ENCODE measurements around the gene NR1I2. TPM values are rescaled to one million over a fixed set of nuclear protein-coding genes. Genes with fewer than 3 reads are reported as not detected.

The NR1I2 gene
- polyA plus RNA-seq, 3 donors = 0.07 TPM; not detected in 2

DNA sequence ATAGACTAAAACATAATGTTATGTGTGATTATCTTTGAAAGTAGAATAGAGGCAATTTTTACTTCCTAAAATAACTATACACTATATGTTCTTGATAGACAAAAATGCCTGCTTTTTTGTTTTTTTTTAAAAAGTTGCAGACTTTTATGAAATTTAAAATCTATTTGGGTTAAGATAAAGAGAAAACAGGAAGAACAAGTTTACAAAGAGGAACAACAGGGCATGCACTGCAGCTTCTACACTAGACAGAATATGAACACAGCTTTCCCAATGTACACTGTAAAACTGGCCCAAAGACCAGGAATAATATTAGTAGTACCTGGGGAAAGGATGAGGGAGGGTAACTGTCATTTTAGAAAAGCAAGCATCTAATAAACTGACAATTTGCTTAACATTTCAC is 53.7 kb downstream of the NR1I2 start:
- Histone ChIP-seq H3K27me3 (ENCODE audit: control insufficient read depth in 2 of 2, insufficient read depth in 2 of 2, low read length in 2 of 2) (no peaks in the 10 kb centered on the region), H3K27ac (ENCODE audit: low read depth in 1 of 2, low read length in 2 of 2) (peak overlapping the region in 1 of 2 donors; percentile 30), H3K79me2 (ENCODE audit: insufficient read depth, low read length) (no peaks in the 10 kb centered on the region), H3K4me1 (ENCODE audit: control insufficient read depth in 1 of 2, insufficient read depth in 2 of 2, low read length in 2 of 2) (no peaks in the 10 kb centered on the region), H2AFZ (ENCODE audit: insufficient read depth, low read depth, low read length, poor library complexity, severe bottlenecking) (no peak overlapping the region), H3K9ac (ENCODE audit: insufficient read depth, low read length, poor library complexity, severe bottlenecking) (no peak overlapping the region), H3K9me3 (replicated peaks in 1 of 2; ENCODE audit: control insufficient read depth in 1 of 2, insufficient read depth in 1 of 2, low read length in 2 of 2) (no peaks in the 10 kb centered on the region), H3K4me3 (replicated peaks in 1 of 3; ENCODE audit: low read depth in 2 of 3, low read length in 3 of 3) (no peak overlapping the region), H3K36me3 (replicated peaks in 1 of 2; ENCODE audit: control insufficient read depth in 1 of 2, insufficient read depth in 2 of 2, low read length in 2 of 2) (peaks cover 10 to 30% of the 10 kb centered on the region in 2 donors), H3K4me2 (replicated peaks; ENCODE audit: extremely low read depth, low read length, poor library complexity, severe bottlenecking) (no peak overlapping the region), H4K20me1 (ENCODE audit: insufficient read depth, low read length) (peaks cover 28% of the 10 kb centered on the region)
- Mint-ChIP-seq H3K27me3 (ENCODE audit: low read depth in 3 of 3) (peaks cover 0 to 1% (median 0%) of the 10 kb centered on the region in 3 donors), H3K36me3 (peaks cover 28 to 30% of the 10 kb centered on the region in 2 donors), H3K4me3 (no peak overlapping the region), H3K27ac (peak overlapping the region in 1 of 7 donors; percentile 42), H3K4me1 (peaks cover 14% of the 10 kb centered on the region), H3K9me3 (no peaks in the 10 kb centered on the region)
- DNase-seq = no peak
- TF ChIP-seq, protein P1, sequence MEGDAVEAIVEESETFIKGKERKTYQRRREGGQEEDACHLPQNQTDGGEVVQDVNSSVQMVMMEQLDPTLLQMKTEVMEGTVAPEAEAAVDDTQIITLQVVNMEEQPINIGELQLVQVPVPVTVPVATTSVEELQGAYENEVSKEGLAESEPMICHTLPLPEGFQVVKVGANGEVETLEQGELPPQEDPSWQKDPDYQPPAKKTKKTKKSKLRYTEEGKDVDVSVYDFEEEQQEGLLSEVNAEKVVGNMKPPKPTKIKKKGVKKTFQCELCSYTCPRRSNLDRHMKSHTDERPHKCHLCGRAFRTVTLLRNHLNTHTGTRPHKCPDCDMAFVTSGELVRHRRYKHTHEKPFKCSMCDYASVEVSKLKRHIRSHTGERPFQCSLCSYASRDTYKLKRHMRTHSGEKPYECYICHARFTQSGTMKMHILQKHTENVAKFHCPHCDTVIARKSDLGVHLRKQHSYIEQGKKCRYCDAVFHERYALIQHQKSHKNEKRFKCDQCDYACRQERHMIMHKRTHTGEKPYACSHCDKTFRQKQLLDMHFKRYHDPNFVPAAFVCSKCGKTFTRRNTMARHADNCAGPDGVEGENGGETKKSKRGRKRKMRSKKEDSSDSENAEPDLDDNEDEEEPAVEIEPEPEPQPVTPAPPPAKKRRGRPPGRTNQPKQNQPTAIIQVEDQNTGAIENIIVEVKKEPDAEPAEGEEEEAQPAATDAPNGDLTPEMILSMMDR (IDR thresholded peaks at IDR 0.05) = no peak
- intact Hi-C loops (cut with micrococcal nuclease) = no loop called here

DNA sequence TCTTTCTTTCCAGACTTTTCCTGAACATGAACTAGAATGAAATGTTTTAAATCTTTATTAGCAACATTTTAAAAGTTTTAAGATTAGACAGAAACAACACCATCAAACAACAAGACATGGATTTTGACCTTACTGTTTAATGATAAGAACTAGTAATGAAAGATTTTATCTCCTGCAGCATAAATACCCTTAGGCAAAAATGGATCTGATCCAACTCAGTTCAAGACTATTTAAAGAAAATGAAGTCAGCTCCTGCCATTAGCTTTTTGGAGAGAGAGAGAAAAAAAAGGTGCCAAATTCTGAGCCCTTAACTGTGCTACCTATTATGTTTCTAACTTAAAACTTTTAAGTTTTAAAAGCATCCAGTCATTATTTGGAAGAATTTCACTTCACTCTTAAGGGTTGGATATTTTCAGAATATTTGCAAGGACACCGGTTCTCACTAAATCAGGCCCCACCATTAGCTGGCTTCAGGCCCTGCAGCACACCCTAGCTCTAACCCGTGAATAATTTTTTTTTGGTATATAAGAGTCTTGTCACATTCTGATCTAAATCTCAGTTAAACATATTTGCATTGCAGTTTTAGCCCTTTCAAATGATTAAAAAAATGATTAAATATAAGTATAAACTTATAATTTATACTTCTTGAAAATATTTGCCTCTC is 60.0 kb downstream of the NR1I2 start:
- no peaks in the 10 kb centered on the region for H3K27me3 ChIP-seq (ENCODE audit: control insufficient read depth in 2 of 2, insufficient read depth in 2 of 2, low read length in 2 of 2)
- H3K36me3 ChIP-seq (replicated peaks in 1 of 2; ENCODE audit: control insufficient read depth in 1 of 2, insufficient read depth in 2 of 2, low read length in 2 of 2) = peaks cover 20 to 48% of the 10 kb centered on the region in 2 donors
- no CpG with 5 or more reads among the region's 2 CpGs for WGBS (ENCODE audit: insufficient coverage)
- H3K4me3 ChIP-seq (replicated peaks in 1 of 3; ENCODE audit: low read depth in 2 of 3, low read length in 3 of 3) = no peak overlapping the region
- no peak overlapping the region for H2AFZ ChIP-seq (ENCODE audit: insufficient read depth, low read depth, low read length, poor library complexity, severe bottlenecking)
- no peak for DNase-seq
- H3K4me3 Mint-ChIP-seq = no peak overlapping the region
- H3K36me3 Mint-ChIP-seq = peaks cover 47 to 58% of the 10 kb centered on the region in 2 donors
- no peaks in the 10 kb centered on the region for H4K20me1 ChIP-seq (ENCODE audit: insufficient read depth, low read length)
- H3K4me1 Mint-ChIP-seq = peaks cover 3% of the 10 kb centered on the region
- intact Hi-C loops (cut with micrococcal nuclease) = no loop called here
- H3K27ac Mint-ChIP-seq = no peak overlapping the region
- H3K27ac ChIP-seq (ENCODE audit: low read depth in 1 of 2, low read length in 2 of 2) = no peak overlapping the region
- peaks cover 2 to 16% (median 5%) of the 10 kb centered on the region in 7 donors for H3K9me3 Mint-ChIP-seq
- H3K9ac ChIP-seq (ENCODE audit: insufficient read depth, low read length, poor library complexity, severe bottlenecking) = no peak overlapping the region
- TF ChIP-seq, protein P1 (IDR thresholded peaks at IDR 0.05) = no peak
- peaks cover 0 to 1% (median 0%) of the 10 kb centered on the region in 3 donors for H3K27me3 Mint-ChIP-seq (ENCODE audit: low read depth in 3 of 3)
- H3K79me2 ChIP-seq (ENCODE audit: insufficient read depth, low read length) = no peaks in the 10 kb centered on the region
- H3K4me2 ChIP-seq (replicated peaks; ENCODE audit: extremely low read depth, low read length, poor library complexity, severe bottlenecking) = no peak overlapping the region
- H3K4me1 ChIP-seq (ENCODE audit: control insufficient read depth in 1 of 2, insufficient read depth in 2 of 2, low read length in 2 of 2) = no peaks in the 10 kb centered on the region
- H3K9me3 ChIP-seq (replicated peaks in 1 of 2; ENCODE audit: control insufficient read depth in 1 of 2, insufficient read depth in 1 of 2, low read length in 2 of 2) = no peaks in the 10 kb centered on the region
